ENCODE measurements around the gene NAT10.

The NAT10 gene

DNA sequence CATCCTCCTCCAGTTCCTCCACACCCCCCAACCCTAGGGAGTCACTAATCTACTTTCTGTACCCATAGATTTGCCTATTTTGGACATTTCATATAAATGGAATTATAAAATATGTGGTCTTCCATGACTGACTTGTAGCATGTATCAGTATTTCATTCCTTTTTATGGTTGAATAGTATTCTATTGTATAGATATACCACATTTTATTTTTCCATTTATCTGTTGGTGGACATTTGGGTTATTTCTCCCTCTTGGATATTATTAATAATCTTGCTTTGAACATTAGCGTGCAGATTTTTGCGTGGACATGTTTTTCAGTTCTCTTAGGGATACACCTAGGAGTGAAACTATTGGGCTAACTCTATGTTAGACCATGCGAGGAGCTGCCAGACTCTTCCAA, 23.4 kb downstream of the NAT10 start:
- DNase-seq, result no peak
- TF ChIP-seq GATA1 (IDR thresholded peaks at IDR 0.05; ENCODE audit: low read depth, low read length) (no peak), POLR2A (IDR thresholded peaks at IDR 0.05; ENCODE audit: low read length) (no peak)

DNA sequence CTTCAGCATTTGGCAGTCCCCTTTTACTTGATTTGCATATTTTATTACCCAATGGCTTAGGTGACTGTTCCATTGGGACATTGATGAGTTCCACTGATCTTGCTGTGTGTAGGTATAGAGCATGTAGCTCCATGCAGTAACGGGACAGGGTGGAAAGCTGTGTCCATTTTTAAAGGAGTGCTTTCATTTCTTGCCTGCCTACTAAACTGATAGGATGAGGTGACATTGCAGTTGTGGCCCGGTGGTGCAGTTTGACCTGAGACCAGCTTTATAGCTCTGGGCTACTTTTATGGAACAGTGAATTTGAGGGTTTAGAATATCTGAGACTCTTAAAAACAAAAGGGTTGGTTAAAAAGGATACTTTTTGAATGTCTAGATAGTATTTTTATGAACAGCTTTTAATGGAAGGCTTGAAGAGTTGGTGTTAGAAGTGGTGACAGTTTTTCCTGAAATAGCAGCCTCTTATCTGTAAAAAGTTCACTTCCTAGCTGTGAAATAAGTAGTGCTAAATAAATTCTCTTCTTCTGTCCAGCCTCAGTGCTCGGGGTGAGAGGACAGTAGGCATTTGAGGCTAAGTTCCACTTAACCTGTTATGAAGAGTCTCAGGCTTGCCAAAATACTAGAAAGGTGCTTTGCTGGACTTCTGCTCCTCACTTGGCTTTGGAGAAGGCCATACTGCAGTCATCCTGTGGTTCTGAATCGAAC, 27.0 kb downstream of the NAT10 start:
- TF ChIP-seq GATA1 (IDR thresholded peaks at IDR 0.05; ENCODE audit: low read depth, low read length) (no peak), POLR2A (IDR thresholded peaks at IDR 0.05; ENCODE audit: low read length) (no peak)
- DNase-seq, result no peak

GRCh38 chr11:34134765-34135164, 29.3 kb downstream of the NAT10 start:
- no peak for TF ChIP-seq GATA1 (IDR thresholded peaks at IDR 0.05; ENCODE audit: low read depth, low read length)
- no peak for TF ChIP-seq POLR2A (IDR thresholded peaks at IDR 0.05; ENCODE audit: low read length)
- DNase-seq, result no peak

- DNase-seq, result no peak
- no peak for TF ChIP-seq GATA1 (IDR thresholded peaks at IDR 0.05; ENCODE audit: low read depth, low read length)
- no peak for TF ChIP-seq POLR2A (IDR thresholded peaks at IDR 0.05; ENCODE audit: low read length)
These were observed 30.0 kb downstream of the NAT10 start for GRCh38 chr11:34135439-34135838.

DNA sequence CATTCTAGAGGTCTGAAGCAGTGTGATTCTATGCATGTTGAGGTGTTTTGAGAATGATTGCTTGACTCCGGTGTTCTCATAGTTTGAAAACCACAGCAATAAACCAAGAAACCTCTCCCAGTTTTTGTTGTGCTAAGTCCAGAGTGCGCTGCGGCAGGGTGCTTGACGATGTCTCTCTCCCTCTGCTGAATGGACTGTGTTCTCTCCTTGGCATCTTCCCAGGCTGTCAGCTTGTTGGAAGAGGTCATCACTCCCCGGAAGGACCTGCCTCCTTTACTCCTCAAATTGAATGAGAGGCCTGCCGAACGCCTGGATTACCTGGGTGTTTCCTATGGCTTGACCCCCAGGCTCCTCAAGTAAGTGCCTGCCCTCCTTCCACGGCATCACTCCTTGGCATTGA, 31.0 kb downstream of the NAT10 start:
- DNase-seq, result no peak
- no peak for TF ChIP-seq GATA1 (IDR thresholded peaks at IDR 0.05; ENCODE audit: low read depth, low read length)
- TF ChIP-seq POLR2A (IDR thresholded peaks at IDR 0.05; ENCODE audit: low read length), result no peak

DNA sequence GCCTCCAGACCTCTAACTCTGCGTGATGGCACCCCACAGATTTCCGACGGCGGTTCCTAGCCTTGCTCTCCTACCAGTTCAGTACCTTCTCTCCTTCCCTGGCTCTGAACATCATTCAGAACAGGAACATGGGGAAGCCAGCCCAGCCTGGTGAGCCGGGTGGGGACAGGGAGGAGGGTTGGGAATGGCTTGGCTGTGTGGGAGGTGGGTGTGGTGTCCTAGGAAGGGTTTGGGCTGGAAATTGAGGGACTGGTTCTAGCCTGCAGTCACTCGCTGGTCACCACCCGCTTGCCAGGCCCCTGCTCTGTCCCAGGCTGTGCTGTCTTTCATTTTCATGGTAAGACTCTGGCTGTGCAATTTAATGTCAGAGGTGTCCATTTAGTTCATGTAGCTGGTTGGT, 33.9 kb downstream of the NAT10 start:
- no peak for DNase-seq
- TF ChIP-seq GATA1 (IDR thresholded peaks at IDR 0.05; ENCODE audit: low read depth, low read length) (no peak), POLR2A (IDR thresholded peaks at IDR 0.05; ENCODE audit: low read length) (no peak)

DNA sequence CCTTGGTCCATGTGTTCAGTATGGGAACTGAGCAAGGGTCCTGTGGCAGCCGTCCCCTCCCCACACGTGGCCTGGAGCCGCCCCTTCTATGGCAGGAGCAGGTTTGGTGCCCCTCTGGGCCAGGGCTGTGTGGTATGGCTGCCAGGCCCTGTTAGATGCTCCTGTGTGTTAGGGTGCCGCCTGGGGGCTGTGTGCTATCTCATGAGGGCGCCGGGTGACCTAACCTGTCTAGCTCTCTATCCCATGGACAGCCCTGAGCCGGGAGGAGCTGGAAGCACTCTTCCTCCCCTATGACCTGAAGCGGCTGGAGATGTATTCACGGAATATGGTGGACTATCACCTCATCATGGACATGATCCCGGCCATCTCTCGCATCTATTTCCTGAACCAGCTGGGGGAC, 34.7 kb downstream of the NAT10 start:
- TF ChIP-seq POLR2A (IDR thresholded peaks at IDR 0.05; ENCODE audit: low read length), result no peak
- TF ChIP-seq GATA1 (IDR thresholded peaks at IDR 0.05; ENCODE audit: low read depth, low read length), result no peak
- DNase-seq, result no peak

GRCh38 chr11:34143048-34143447, 37.6 kb downstream of the NAT10 start:
- DNase-seq, result no peak
- TF ChIP-seq GATA1 (IDR thresholded peaks at IDR 0.05; ENCODE audit: low read depth, low read length) (no peak), POLR2A (IDR thresholded peaks at IDR 0.05; ENCODE audit: low read length) (no peak)

- DNase-seq, result no peak
- no peak for TF ChIP-seq GATA1 (IDR thresholded peaks at IDR 0.05; ENCODE audit: low read depth, low read length)
- no peak for TF ChIP-seq POLR2A (IDR thresholded peaks at IDR 0.05; ENCODE audit: low read length)
These were observed 39.6 kb downstream of the NAT10 start for GRCh38 chr11:34145073-34145472.

DNA sequence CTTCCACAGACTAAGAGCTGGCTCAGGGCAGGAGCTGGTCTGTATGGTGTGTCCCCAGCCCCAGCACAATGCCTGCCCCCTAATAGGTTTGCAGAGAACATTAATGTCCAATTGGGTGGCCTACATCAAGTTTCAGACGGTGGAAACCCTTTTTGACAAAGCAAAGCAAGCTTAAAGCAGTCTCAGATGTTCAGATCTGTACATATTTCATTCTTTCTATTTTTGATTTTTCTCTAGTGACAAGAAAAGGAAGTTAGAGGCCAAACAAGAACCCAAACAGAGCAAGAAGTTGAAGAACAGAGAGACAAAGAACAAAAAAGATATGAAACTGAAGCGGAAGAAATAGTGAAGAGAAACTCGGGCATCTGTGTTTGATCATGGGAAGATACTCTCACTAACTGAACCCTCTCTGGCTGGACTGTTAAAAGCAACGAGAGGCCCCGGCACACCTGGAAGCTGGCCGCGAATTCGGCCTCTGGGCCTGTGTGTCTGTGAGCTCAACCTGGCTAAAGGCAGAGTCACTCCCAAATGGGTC, 40.5 kb downstream of the NAT10 start:
- TF ChIP-seq POLR2A (IDR thresholded peaks at IDR 0.05; ENCODE audit: low read length), result no peak
- no peak for TF ChIP-seq GATA1 (IDR thresholded peaks at IDR 0.05; ENCODE audit: low read depth, low read length)
- DNase-seq, result no peak

GRCh38 chr11:34146411-34146810, 41.0 kb downstream of the NAT10 start:
- DNase-seq, result no peak
- TF ChIP-seq POLR2A (IDR thresholded peaks at IDR 0.05; ENCODE audit: low read length), result no peak
- TF ChIP-seq GATA1 (IDR thresholded peaks at IDR 0.05; ENCODE audit: low read depth, low read length), result no peak

DNA sequence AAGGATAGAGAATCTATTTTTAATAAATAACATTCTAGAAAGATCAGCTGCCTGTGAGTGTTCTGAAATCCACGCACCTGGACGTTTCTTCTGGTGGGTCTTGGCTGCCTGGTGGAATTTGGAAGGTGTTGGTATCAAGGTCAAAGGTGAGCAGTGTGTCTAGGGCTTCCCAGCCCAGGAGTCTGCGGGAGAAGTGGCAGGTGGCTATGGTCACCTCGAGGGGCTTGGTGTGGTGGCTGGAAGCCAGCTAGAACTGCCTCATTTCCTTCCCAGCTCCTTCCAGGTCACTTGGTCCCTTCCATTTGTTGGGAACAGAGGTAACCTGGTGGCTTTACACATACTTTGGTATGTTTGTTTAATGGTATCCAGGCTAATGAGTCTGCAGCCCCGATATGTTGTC, 41.4 kb downstream of the NAT10 start:
- no peak for DNase-seq
- TF ChIP-seq POLR2A (IDR thresholded peaks at IDR 0.05; ENCODE audit: low read length), result no peak
- no peak for TF ChIP-seq GATA1 (IDR thresholded peaks at IDR 0.05; ENCODE audit: low read depth, low read length)

- DNase-seq, result no peak
These were observed 42.2 kb downstream of the NAT10 start for GRCh38 chr11:34147581-34147980.

DNA sequence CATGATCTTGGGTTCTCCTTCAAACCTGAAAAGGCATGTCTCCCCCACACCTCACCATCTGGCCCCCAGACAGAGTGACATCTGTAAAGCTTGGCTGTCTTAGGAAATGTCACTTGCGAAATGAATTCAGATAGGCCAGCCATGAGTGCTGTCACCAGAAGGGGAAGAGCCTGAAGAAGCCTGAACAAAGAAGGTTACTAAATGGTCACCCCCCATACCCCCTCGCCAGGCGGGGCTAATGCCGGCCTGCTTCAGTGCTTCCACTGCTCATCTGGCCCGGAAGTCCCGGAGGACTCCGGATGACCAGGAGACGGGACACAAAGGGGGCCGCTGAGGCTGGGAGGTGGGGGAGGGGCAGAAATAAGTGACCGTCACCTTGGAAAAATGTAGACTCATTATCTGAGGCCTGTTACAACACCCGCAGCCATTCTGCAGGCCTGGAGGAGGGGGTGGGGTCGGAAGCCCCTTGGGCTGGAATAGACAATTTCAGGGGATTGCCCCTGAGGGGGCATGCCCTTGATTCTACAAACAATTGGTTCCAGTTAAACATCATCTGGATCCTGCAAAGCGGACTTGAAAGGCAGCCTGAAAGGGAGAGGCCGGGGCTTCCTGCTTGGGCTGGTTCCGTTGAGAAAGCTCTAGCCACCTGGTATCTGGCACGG, 43.2 kb downstream of the NAT10 start:
- no peak for DNase-seq

More at GRCh38 chr11:34147581-34147980, 42.2 kb downstream of the NAT10 start:
- TF ChIP-seq POLR2A (IDR thresholded peaks at IDR 0.05; ENCODE audit: low read length) (no peak), GATA1 (IDR thresholded peaks at IDR 0.05; ENCODE audit: low read depth, low read length) (no peak)

GRCh38 chr11:34149274-34149673, 43.8 kb downstream of the NAT10 start:
- TF ChIP-seq GATA1 (IDR thresholded peaks at IDR 0.05; ENCODE audit: low read depth, low read length) (no peak), POLR2A (IDR thresholded peaks at IDR 0.05; ENCODE audit: low read length) (no peak)
- no peak for DNase-seq

More for the DNA sequence above, 43.2 kb downstream of the NAT10 start:
- no peak for TF ChIP-seq GATA1 (IDR thresholded peaks at IDR 0.05; ENCODE audit: low read depth, low read length)
- TF ChIP-seq POLR2A (IDR thresholded peaks at IDR 0.05; ENCODE audit: low read length), result no peak
